H1 (cell line): ENCODE data around the gene MIS18BP1.

Experiments used
- CHD2 ChIP-seq: IDR thresholded peaks from 2 replicates; pipeline ENCODE4 v1.6.1; 2012; ENCODE audit warnings: low read length, improper control_type of control experiment
- EP300 ChIP-seq, 2 experiments: IDR thresholded peaks; 1 replicate in 1 of 2; 2 replicates in 1 of 2; pipeline ENCODE4 v1.6.1; 2011 to 2012; ENCODE audit warnings: low read depth in 2 of 2, low read length in 2 of 2, mild to moderate bottlenecking in 2 of 2, borderline replicate concordance in 1 of 2, inconsistent platforms in 1 of 2, moderate library complexity in 1 of 2
- EZH2 ChIP-seq: fragments of 200-600 bp; sonication (generic); IDR thresholded peaks from 2 replicates; pipeline ENCODE4 v1.7.1; 2012; ENCODE audit warnings: low read depth, mild to moderate bottlenecking, moderate library complexity, low read length, inconsistent platforms; ENCODE audit not compliant: severe bottlenecking
- JUND ChIP-seq: IDR thresholded peaks from 2 replicates; pipeline ENCODE4 v1.6.1; 2011; ENCODE audit warnings: mild to moderate bottlenecking, improper control_type of control experiment, low read length
- POLR2A ChIP-seq, 2 experiments: IDR thresholded peaks; 1 replicate in 1 of 2; 2 replicates in 1 of 2; pipeline ENCODE4 v1.6.1; 2011; ENCODE audit warnings: low read depth in 2 of 2, low read length in 2 of 2, mild to moderate bottlenecking in 2 of 2; ENCODE audit errors: control extremely low read depth in 1 of 2
- RAD21 ChIP-seq, 2 experiments: IDR thresholded peaks in 1 of 2; conservative IDR thresholded peaks in 1 of 2; 2 replicates each; pipeline ENCODE4 v1.6.1; 2011; ENCODE audit warnings: low read depth in 2 of 2, low read length in 2 of 2, improper control_type of control experiment in 1 of 2, inconsistent platforms in 1 of 2, mild to moderate bottlenecking in 1 of 2, moderate library complexity in 1 of 2
- SAP30 ChIP-seq: fragments of 300-600 bp; sonication (generic); IDR thresholded peaks from 2 replicates; pipeline ENCODE4 v1.7.1; 2012; ENCODE audit warnings: low read length, moderate library complexity, mild to moderate bottlenecking, inconsistent platforms; ENCODE audit not compliant: insufficient read depth, insufficient replicate concordance
- TEAD4 ChIP-seq: IDR thresholded peaks from 2 replicates; pipeline ENCODE4 v1.6.1; 2012; ENCODE audit warnings: low read depth, low read length, inconsistent platforms, mixed read lengths
- TF ChIP-seq, protein P1 (sequence below): fragments of 300-600 bp; sonication (generic); IDR thresholded peaks from 2 replicates; pipeline ENCODE4 v1.7.1; 2012; ENCODE audit warnings: low read length, moderate library complexity, mild to moderate bottlenecking, inconsistent platforms; ENCODE audit not compliant: insufficient replicate concordance
- TF ChIP-seq, protein P2 (sequence below), 3 experiments: IDR thresholded peaks; 1 replicate in 2 of 3; 2 replicates in 1 of 3; pipeline versions ENCODE4 v1.5.1 to v1.6.1; 2011; ENCODE audit warnings: low read length in 3 of 3, mild to moderate bottlenecking in 3 of 3, inconsistent platforms in 2 of 3, low read depth in 1 of 3, moderate library complexity in 1 of 3; ENCODE audit not compliant: insufficient read depth in 1 of 3; ENCODE audit errors: control extremely low read depth in 1 of 3

DNA sequence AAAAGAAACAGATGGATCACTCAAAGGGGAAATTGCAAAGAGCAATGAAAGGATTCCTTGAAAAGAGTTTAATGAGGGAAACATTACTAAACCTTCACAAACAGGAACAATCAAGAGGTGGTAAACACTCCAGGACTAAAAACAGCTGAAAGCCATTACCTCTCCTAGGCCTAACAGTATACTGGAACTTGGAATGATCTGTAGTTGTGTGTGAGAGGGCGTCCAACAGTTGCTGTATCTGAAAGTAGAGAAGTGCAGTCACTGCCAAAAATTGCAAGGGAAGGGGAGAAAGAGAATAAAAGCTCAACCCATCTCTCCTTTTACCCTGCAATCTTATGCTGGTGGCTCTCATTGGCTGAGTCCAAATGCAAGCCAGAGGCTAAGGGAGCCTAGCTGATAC lies 17.0 kb upstream of the MIS18BP1 start:
- TF ChIP-seq, protein P1, sequence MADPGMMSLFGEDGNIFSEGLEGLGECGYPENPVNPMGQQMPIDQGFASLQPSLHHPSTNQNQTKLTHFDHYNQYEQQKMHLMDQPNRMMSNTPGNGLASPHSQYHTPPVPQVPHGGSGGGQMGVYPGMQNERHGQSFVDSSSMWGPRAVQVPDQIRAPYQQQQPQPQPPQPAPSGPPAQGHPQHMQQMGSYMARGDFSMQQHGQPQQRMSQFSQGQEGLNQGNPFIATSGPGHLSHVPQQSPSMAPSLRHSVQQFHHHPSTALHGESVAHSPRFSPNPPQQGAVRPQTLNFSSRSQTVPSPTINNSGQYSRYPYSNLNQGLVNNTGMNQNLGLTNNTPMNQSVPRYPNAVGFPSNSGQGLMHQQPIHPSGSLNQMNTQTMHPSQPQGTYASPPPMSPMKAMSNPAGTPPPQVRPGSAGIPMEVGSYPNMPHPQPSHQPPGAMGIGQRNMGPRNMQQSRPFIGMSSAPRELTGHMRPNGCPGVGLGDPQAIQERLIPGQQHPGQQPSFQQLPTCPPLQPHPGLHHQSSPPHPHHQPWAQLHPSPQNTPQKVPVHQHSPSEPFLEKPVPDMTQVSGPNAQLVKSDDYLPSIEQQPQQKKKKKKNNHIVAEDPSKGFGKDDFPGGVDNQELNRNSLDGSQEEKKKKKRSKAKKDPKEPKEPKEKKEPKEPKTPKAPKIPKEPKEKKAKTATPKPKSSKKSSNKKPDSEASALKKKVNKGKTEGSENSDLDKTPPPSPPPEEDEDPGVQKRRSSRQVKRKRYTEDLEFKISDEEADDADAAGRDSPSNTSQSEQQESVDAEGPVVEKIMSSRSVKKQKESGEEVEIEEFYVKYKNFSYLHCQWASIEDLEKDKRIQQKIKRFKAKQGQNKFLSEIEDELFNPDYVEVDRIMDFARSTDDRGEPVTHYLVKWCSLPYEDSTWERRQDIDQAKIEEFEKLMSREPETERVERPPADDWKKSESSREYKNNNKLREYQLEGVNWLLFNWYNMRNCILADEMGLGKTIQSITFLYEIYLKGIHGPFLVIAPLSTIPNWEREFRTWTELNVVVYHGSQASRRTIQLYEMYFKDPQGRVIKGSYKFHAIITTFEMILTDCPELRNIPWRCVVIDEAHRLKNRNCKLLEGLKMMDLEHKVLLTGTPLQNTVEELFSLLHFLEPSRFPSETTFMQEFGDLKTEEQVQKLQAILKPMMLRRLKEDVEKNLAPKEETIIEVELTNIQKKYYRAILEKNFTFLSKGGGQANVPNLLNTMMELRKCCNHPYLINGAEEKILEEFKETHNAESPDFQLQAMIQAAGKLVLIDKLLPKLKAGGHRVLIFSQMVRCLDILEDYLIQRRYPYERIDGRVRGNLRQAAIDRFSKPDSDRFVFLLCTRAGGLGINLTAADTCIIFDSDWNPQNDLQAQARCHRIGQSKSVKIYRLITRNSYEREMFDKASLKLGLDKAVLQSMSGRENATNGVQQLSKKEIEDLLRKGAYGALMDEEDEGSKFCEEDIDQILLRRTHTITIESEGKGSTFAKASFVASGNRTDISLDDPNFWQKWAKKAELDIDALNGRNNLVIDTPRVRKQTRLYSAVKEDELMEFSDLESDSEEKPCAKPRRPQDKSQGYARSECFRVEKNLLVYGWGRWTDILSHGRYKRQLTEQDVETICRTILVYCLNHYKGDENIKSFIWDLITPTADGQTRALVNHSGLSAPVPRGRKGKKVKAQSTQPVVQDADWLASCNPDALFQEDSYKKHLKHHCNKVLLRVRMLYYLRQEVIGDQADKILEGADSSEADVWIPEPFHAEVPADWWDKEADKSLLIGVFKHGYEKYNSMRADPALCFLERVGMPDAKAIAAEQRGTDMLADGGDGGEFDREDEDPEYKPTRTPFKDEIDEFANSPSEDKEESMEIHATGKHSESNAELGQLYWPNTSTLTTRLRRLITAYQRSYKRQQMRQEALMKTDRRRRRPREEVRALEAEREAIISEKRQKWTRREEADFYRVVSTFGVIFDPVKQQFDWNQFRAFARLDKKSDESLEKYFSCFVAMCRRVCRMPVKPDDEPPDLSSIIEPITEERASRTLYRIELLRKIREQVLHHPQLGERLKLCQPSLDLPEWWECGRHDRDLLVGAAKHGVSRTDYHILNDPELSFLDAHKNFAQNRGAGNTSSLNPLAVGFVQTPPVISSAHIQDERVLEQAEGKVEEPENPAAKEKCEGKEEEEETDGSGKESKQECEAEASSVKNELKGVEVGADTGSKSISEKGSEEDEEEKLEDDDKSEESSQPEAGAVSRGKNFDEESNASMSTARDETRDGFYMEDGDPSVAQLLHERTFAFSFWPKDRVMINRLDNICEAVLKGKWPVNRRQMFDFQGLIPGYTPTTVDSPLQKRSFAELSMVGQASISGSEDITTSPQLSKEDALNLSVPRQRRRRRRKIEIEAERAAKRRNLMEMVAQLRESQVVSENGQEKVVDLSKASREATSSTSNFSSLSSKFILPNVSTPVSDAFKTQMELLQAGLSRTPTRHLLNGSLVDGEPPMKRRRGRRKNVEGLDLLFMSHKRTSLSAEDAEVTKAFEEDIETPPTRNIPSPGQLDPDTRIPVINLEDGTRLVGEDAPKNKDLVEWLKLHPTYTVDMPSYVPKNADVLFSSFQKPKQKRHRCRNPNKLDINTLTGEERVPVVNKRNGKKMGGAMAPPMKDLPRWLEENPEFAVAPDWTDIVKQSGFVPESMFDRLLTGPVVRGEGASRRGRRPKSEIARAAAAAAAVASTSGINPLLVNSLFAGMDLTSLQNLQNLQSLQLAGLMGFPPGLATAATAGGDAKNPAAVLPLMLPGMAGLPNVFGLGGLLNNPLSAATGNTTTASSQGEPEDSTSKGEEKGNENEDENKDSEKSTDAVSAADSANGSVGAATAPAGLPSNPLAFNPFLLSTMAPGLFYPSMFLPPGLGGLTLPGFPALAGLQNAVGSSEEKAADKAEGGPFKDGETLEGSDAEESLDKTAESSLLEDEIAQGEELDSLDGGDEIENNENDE: no peak
- no peak for TF ChIP-seq POLR2A (IDR thresholded peaks at IDR 0.05; ENCODE audit: control extremely low read depth in 1 of 2, low read depth in 2 of 2, low read length in 2 of 2)
- TF ChIP-seq SAP30: no peak
- TF ChIP-seq RAD21 (IDR thresholded peaks at IDR 0.05 in 1 of 2, conservative IDR thresholded peaks at IDR 0.05 in 1 of 2; ENCODE audit: low read depth in 2 of 2, low read length in 2 of 2): no peak
- no peak for TF ChIP-seq JUND
- no peak for TF ChIP-seq TEAD4
- TF ChIP-seq CHD2: no peak
- TF ChIP-seq, protein P2, sequence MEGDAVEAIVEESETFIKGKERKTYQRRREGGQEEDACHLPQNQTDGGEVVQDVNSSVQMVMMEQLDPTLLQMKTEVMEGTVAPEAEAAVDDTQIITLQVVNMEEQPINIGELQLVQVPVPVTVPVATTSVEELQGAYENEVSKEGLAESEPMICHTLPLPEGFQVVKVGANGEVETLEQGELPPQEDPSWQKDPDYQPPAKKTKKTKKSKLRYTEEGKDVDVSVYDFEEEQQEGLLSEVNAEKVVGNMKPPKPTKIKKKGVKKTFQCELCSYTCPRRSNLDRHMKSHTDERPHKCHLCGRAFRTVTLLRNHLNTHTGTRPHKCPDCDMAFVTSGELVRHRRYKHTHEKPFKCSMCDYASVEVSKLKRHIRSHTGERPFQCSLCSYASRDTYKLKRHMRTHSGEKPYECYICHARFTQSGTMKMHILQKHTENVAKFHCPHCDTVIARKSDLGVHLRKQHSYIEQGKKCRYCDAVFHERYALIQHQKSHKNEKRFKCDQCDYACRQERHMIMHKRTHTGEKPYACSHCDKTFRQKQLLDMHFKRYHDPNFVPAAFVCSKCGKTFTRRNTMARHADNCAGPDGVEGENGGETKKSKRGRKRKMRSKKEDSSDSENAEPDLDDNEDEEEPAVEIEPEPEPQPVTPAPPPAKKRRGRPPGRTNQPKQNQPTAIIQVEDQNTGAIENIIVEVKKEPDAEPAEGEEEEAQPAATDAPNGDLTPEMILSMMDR (IDR thresholded peaks at IDR 0.05; ENCODE audit: control extremely low read depth in 1 of 3, insufficient read depth in 1 of 3, low read depth in 1 of 3, low read length in 3 of 3): no peak
- no peak for TF ChIP-seq EZH2
- TF ChIP-seq EP300 (IDR thresholded peaks at IDR 0.05; ENCODE audit: borderline replicate concordance in 1 of 2, low read depth in 2 of 2, low read length in 2 of 2): no peak
